T-helper 1 cell treated with Interleukin-12 subunit alpha and Interleukin-12 subunit beta and Interleukin-4 antibody, amounts not matched to agents 30 ng/mL and 1 ng/mL, for 36 hours (primary cell): ENCODE data around the gene TRAPPC13. TPM values are rescaled to one million over a fixed set of nuclear protein-coding genes. Genes with fewer than 3 reads are reported as not detected.
"Not testable (repeated sequence)": the region's sequence is repeated elsewhere in the genome, so short reads cannot be mapped to it uniquely, and the experiment has no call there.

Experiments used
- intact Hi-C: fragments of 100-400 bp; cut with micrococcal nuclease; formaldehyde crosslinking; loops from one replicate; pipeline ENCODE4 v1.15.1; 2024
- total RNA-seq: library from RNA; stranded (reverse); gene quantifications from 2 replicates; pipeline ENCODE4 v1.2.3, GENCODE V29; 2022

Gene TRAPPC13
- total RNA-seq = 27.8 and 30.1 TPM in 2 replicates

DNA sequence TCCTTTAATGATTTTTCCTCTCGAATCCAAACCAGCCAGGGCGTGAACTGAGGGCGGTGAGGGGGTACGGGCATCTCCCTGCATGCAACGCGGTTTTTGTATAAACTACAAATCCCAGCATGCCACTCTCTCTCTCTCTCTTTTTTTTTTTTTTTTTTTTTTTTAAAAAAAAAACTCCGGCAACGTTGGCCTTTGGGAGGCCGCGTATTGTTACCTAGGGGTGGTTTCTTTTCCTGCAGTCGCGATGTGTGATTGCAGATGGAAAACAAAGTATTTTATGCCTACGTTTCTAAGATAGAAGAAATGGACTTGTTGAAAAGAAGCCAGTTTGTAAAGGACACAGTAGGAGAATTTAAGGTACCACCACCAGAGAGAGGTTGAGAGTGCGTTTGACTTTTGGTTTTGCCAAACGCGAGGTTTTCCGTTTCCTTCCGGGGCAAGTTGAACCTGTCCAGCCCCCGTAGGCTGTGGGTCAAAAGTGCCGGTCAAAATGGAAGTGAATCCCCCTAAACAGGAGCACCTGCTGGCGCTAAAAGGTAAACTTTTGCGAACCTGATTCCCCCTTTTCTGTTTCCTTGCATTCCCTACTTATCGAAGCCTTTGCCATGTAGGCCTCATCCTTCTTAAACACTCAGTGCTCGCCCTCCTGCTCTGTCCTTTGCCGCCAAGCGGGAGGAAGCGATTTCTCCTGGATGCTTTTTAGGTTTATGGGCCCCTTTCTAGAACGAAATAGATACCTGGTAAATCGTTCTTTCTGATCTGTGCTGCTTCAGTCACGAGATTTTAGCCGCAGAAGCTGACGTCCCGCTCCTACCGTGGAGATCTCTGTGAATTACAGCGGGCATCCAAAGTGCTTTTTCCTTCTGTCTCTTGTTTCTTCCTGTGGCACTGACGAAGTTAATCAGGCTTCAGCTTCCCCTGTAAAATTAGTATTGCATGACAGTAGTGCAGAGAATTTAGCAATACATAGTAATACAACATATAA, at the start of gene TRAPPC13, which contains the start of gene SHLD3:
Gene TRAPPC13 (plus strand): TSS at position 457 of the 985 bp plus-strand sequence. CDS start 34 bp downstream, at position 491.
Gene SHLD3 (plus strand): TSS at position 457 of the 985 bp plus-strand sequence. CDS start 4,561 bp downstream, outside the sequence.
- intact Hi-C loops = loop anchor here (1.0 to 5.0 kb wide), 13 partner anchors 62 to 1582 kb away; partner anchors contain the start of genes CENPK, CWC27, ERBIN and NLN

DNA sequence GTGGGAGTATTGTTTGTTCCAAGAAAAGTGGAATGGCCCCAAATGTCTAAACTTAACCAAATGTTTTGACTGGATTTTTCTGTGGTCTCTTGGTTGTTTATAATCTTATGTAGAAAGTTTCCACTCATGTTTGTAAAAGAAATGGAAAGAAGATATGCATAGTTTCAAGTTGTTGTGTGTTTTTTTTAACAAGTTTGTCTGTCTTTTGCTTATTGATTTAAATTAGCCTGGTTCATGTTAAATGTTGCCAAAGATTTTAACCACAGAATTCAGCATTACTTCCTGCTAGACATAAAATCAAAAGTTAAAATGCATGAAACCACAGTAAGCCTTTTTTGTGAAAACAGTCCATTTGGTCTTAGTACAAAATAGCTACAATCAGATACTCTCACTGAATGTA, 47.7 kb upstream of the TRAPPC13 start:
- intact Hi-C loops = no loop called here

- intact Hi-C loops = no loop called here
These were observed 36.1 kb upstream of the TRAPPC13 start for GRCh38 chr5:65588694-65589093.

- intact Hi-C loops = not testable (repeated sequence)
These were observed 23.1 kb upstream of the TRAPPC13 start for GRCh38 chr5:65601761-65602160.

DNA sequence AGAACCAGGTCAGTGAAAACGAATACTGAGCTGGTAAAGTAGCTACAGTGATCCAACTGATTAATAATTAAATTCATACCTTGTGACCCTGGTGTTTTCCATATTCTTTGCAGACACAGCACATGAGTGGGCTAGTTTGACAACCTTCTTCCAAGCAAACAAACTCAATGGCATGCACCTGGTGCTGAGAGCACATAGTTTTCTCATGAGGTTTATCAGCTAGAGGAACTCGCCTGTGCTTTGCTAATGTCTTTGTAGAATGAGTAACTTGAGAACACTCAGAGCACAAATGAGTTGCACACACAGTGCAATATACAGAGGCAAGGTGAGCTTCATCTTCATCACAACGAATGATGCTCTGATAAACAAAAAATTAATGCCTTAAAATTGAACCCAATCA, 13.3 kb upstream of the TRAPPC13 start:
- intact Hi-C loops = no loop called here

- intact Hi-C loops = no loop called here
These were observed 12.4 kb upstream of the TRAPPC13 start for GRCh38 chr5:65612298-65612907.

DNA sequence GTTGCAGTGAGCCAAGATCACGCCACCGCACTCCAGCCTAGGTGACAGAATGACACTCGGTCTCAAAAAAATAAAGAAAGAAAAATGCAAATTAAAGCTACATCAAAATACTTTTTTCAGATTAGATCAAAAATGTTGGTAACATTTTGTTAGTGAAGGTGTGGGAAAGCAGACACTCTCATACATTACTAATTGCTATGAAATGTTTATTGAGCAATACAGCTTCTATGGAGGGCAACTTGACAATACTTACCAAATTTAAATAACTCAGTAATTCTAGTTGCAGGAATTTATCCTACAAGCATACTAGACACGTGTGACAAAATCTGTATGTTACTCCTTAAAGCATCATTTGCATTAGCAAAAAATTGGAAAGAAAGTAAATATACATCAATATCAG, 4.8 kb upstream of the TRAPPC13 start:
- intact Hi-C loops = loop anchor here (5.0 kb wide), 3 partner anchors 583 to 1222 kb away; no protein-coding TSS in a partner anchor

DNA sequence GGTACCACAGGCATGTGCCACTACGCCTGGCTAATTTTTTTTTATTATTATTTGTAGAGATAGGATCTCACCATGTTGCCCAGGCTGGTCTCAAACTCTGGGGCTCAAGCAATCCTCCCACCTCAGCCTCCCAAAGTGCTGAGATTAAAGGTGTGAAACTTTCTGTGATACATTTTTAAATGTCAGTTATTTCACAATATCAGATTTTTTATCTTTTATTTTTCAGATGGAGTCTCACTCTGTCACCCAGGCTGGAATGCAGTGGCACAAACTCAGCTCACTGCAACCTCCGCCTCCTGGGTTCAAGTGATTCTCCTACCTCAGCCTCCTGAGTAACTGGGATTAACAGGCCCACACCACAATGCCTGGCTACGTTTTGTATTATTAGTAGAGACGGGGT, 2.9 kb upstream of the TRAPPC13 start:
- intact Hi-C loops = loop anchor here (5.0 kb wide), 3 partner anchors 585 to 1220 kb away; no protein-coding TSS in a partner anchor

- intact Hi-C loops = loop anchor here (5.0 kb wide), 3 partner anchors 586 to 1219 kb away; no protein-coding TSS in a partner anchor
These were observed 1.3 kb upstream of the TRAPPC13 start for GRCh38 chr5:65623482-65623881.

DNA sequence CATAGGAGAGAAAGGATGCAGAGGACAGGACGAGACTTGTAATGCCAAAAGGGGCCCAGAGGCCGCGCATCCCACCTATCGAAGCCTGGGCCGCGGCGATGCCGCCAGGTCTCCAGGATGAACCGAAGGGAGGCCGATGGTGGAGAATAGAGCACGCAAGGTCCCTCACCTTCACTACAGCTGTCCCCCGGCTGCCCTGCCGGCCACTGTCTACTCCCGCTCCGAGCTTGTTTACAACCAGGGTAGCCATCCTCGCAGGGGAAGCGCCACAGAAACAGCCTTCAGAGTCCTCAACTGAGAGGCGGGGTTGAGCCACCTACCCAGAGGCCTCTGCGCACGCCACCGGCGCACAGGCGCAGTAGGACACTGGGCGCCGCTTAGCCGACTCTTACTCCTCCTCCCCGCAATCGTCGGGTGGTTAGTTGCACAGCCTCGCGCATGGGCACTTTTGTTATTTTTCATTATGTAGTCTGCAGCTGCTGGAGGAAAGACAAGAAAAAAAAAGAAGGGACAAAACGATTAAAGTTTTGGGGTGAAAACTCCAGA, 729 bp upstream of the TRAPPC13 start, which contains the start of gene TRIM23:
Gene TRIM23 (minus strand): TSS at position 309 of the 546 bp plus-strand sequence. CDS start 59 bp downstream, at position 250.
- intact Hi-C loops = loop anchor here (1.0 to 5.0 kb wide), 12 partner anchors 61 to 1218 kb away; partner anchors contain the start of genes CENPK, CWC27, ERBIN and NLN

GRCh38 chr5:65625743-65626142, 916 bp downstream of the TRAPPC13 start:
- intact Hi-C loops = loop anchor here (2.0 to 5.0 kb wide), 3 partner anchors 549 to 1582 kb away; no protein-coding TSS in a partner anchor

GRCh38 chr5:65630981-65631380, 6.2 kb downstream of the TRAPPC13 start:
- intact Hi-C loops = no loop called here

GRCh38 chr5:65640240-65640639, 15.4 kb downstream of the TRAPPC13 start:
- intact Hi-C loops = no loop called here

DNA sequence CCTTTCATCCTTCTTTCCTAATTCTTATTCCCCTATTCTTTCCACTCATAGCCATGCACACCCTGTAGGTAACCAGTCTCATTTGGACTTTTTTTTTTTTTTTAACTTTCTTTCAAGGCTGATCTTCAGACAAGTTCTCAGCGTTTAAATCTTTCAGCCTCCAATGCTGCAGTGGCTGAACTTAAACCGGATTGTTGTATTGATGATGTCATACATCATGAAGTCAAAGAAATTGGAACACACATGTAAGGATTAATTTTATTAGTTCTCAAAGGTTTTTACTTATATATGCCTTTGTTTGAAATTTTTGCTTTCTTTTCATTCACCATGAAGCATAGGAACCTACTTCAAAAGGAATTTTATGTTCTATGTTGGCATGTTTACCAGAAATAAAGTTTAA, 22.1 kb downstream of the TRAPPC13 start:
- intact Hi-C loops = no loop called here

GRCh38 chr5:65647941-65648340, 23.1 kb downstream of the TRAPPC13 start:
- intact Hi-C loops = no loop called here

DNA sequence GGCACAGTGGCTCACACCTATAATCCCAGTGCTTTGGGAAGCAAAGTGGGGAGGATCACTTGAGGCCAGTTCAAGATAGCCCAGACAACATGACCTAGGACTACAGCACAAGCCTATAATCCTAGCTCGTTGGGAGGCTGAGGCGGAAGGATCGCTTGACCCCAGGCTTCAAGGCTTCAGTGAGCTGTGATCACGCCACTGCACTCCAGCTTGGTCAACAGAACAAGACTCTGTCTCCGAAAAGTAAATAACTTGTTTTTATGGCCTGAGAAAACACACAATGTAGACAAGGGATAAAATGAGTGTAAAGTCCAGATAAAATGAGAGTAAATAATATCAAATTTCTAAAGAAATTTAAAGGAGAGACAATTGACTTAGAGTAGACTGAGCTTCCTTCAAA, 26.3 kb downstream of the TRAPPC13 start:
- intact Hi-C loops = no loop called here

GRCh38 chr5:65654713-65655112, 29.9 kb downstream of the TRAPPC13 start:
- intact Hi-C loops = no loop called here

GRCh38 chr5:65663804-65664521, 39.1 kb downstream of the TRAPPC13 start:
- intact Hi-C loops = no loop called here

DNA sequence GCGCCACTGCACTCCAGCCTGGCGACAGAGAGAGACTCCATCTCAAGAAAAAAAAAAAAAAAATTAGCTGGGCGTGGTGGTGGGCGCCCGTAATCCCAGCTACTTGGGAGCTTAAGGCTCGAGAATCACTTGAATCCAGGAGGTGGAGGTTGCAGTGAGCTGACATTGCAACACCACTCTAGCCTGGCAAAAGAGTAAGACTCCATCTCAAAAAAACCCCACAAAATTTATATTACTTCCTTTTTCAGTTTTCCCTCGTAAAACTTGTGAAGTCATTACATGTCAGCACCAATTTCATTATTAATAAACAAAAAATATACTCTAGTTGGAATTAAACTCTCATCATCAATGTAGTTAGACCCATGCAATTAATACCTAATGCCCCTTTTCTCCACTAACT, 43.9 kb downstream of the TRAPPC13 start:
- intact Hi-C loops = no loop called here

- intact Hi-C loops = no loop called here
These were observed 48.0 kb downstream of the TRAPPC13 start for GRCh38 chr5:65672796-65673195.

DNA sequence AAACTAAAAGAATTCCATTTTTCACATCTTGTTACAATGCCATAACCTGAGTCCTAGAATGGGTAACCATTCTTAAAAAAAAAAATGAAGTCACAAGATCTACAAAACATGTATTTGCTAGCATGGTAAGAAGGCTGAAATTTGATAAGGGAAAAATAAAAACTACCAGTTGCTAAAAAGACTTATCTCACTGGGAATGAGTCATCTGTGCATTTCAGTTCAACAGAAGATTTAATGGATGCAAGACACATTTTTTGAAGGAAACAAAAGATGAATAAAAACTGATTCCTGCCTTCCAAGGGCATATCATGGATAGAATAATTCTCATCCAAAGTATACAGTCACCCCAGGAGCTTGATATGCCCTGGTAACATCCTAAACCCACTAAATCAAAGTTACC, 49.9 kb downstream of the TRAPPC13 start:
- intact Hi-C loops = no loop called here
